Memory B cell (primary cell): Measurements from ENCODE around the gene DNAJC1.

Source experiments
- ATAC-seq: fragments of 150-1000 bp; cut with Tn5 transposase; 2 replicates; pipeline ENCODE4 v1.10.0; 2021; ENCODE audit warnings: low read depth, mild to moderate bottlenecking, moderate library complexity
- DNase-seq, 2 donors: peaks; one replicate each; pipeline ENCODE4 v3.0.0; 2022; ENCODE audit warnings: low spot score in 2 of 2
- H3K27ac Mint-ChIP-seq: one replicate; pipeline ENCODE4 v1.8.0; 2022; ENCODE audit warnings: mild to moderate bottlenecking, moderate library complexity, mixed read lengths
- H3K27me3 Mint-ChIP-seq: one replicate; pipeline ENCODE4 v1.8.0; 2022; ENCODE audit warnings: mixed read lengths
- H3K36me3 Mint-ChIP-seq: one replicate; pipeline ENCODE4 v1.8.0; 2022; ENCODE audit warnings: mild to moderate bottlenecking, mixed read lengths
- H3K4me1 Mint-ChIP-seq: one replicate; pipeline ENCODE4 v1.8.0; 2022; ENCODE audit warnings: mixed read lengths
- H3K4me3 Mint-ChIP-seq: one replicate; pipeline ENCODE4 v1.8.0; 2022; ENCODE audit warnings: mild to moderate bottlenecking, moderate library complexity, mixed read lengths
- H3K9me3 Mint-ChIP-seq: one replicate; pipeline ENCODE4 v1.8.0; 2022; ENCODE audit warnings: mixed read lengths

DNAJC1 gene

DNA sequence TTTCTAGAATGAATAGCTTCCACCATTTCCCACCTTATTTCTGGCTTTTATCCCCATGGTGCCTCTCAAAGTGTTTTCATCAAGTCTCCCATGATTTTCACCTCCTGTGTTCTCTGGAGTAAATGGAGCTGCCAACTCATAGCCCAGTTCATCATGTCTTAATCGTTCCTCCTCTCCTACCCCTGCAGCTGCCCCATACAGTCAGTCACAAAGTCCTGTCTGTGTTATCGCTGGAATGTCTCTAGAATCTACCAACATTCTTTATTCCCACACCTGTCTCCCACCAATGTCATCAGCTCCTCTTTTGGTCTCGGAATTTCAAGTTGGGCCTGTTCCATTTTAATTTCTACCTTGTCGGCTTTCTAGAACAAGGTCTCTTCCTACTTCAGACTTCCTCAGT lies 290.6 kb downstream of the DNAJC1 start:
- Mint-ChIP-seq H3K4me1 (peaks cover 21% of the 10 kb centered on the region), H3K27me3 (no peaks in the 10 kb centered on the region), H3K9me3 (no peaks in the 10 kb centered on the region), H3K4me3 (no peak overlapping the region), H3K27ac (no peak overlapping the region), H3K36me3 (peaks cover 39% of the 10 kb centered on the region)
- no peak for ATAC-seq
- no peak for DNase-seq

DNA sequence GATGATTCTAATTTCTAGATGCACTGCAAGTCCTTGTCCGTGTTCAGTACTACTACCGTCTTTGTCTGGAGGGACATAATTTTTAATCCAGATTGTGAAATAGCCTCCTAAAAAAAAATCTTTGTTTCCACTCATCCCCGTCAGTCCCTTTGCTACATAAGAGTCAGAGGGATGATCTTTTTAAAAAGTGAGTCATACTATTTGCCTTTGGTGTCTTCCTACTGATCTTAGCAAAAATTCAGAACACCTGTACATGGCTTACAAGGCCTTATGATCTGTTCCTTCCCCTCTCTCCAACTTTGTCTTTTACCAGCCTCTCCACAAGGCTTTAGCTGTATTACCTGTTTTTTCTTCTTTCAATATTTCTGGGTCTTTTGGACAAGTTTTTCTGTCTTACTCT lies 296.0 kb downstream of the DNAJC1 start:
- ATAC-seq (no peak), DNase-seq (no peak)
- no peak overlapping the region for H3K4me3 Mint-ChIP-seq
- H3K27ac Mint-ChIP-seq: no peak overlapping the region
- H3K9me3 Mint-ChIP-seq: peaks cover 2% of the 10 kb centered on the region
- H3K36me3 Mint-ChIP-seq: peaks cover 36% of the 10 kb centered on the region
- peaks cover 35% of the 10 kb centered on the region for H3K4me1 Mint-ChIP-seq
- no peaks in the 10 kb centered on the region for H3K27me3 Mint-ChIP-seq
